H1 (cell line): ENCODE measurements around the gene OPCML. TPM values are rescaled to one million over a fixed set of nuclear protein-coding genes. Genes with fewer than 3 reads are reported as not detected.

Experiments used
- CTCF ChIA-PET: fragments of 300-600 bp; sonication (Branson Sonifier 250); formaldehyde crosslinking; loops from one replicate; lab custom pipeline; 2021; ENCODE audit not compliant: partially characterized antibody; lab: Charles Lee
- POLR2A ChIA-PET: fragments of 300-600 bp; sonication (Branson Sonifier 250); formaldehyde crosslinking; loops from one replicate; lab custom pipeline; 2021; ENCODE audit warnings: inconsistent platforms; ENCODE audit not compliant: partially characterized antibody; lab: Charles Lee
- DNase-seq, 2 experiments: peaks; one replicate each; pipeline versions ENCODE4 v3.0.0 to v3.0.0-alpha.2; 2010 to 2022; ENCODE audit warnings: low spot score in 2 of 2, low read depth in 1 of 2, mixed read lengths in 1 of 2
- FAIRE-seq: peaks from 2 replicates; lab custom pipeline; 2011; peaks lifted over from hg19 to GRCh38; lab: Jason Lieb, UNC
- H2AFZ ChIP-seq: 2 replicates; pipeline ENCODE4 v1.8.1; 2012; ENCODE audit warnings: low read length, inconsistent platforms
- H2AK5ac ChIP-seq: 2 replicates; pipeline ENCODE4 v1.6.1; 2013; ENCODE audit warnings: low read depth, low read length
- H2BK120ac ChIP-seq: replicated peaks from 2 replicates; pipeline ENCODE3; 2013; ENCODE audit warnings: low read depth, low read length, inconsistent platforms
- H2BK12ac ChIP-seq: 2 replicates; pipeline ENCODE4 v1.6.1; 2013; ENCODE audit warnings: low read depth, low read length
- H2BK15ac ChIP-seq: 2 replicates; pipeline ENCODE4 v1.6.1; 2013; ENCODE audit warnings: low read length
- H2BK20ac ChIP-seq: 2 replicates; pipeline ENCODE4 v1.6.1; 2013; ENCODE audit warnings: low read length
- H2BK5ac ChIP-seq: 2 replicates; pipeline ENCODE4 v1.6.1; 2013; ENCODE audit warnings: low read depth, low read length
- H3K14ac ChIP-seq: 2 replicates; pipeline ENCODE4 v1.6.1; 2013; ENCODE audit warnings: inconsistent platforms; ENCODE audit not compliant: insufficient read length
- H3K18ac ChIP-seq: 2 replicates; pipeline ENCODE4 v1.6.1; 2013; ENCODE audit warnings: low read length; ENCODE audit errors: extremely low read depth
- H3K23ac ChIP-seq: 2 replicates; pipeline ENCODE4 v1.6.1; 2013; ENCODE audit warnings: inconsistent platforms; ENCODE audit not compliant: insufficient read length
- H3K23me2 ChIP-seq: 2 replicates; pipeline ENCODE4 v1.6.1; 2013; ENCODE audit warnings: low read depth, low read length
- H3K27ac ChIP-seq: 2 replicates; pipeline ENCODE4 v1.6.1; 2011; ENCODE audit warnings: low read depth, low read length, inconsistent platforms
- H3K27me3 ChIP-seq, 4 experiments: replicated peaks in 1 of 4; 1 replicate in 1 of 4; 2 replicates in 3 of 4; pipeline versions ENCODE4 v1.6.1 to v1.8.1; 2011 to 2013; ENCODE audit warnings: low read length in 3 of 4, mild to moderate bottlenecking in 3 of 4, inconsistent platforms in 2 of 4, mixed read lengths in 2 of 4, moderate library complexity in 1 of 4; ENCODE audit not compliant: control insufficient read depth in 3 of 4, insufficient read depth in 3 of 4; ENCODE audit errors: extremely low read depth in 1 of 4
- H3K36me3 ChIP-seq, 4 experiments: 2 replicates each; pipeline versions ENCODE4 v1.6.1 to v1.8.1; 2011 to 2013; ENCODE audit warnings: mild to moderate bottlenecking in 4 of 4, low read length in 3 of 4, moderate library complexity in 2 of 4, control low read depth in 1 of 4, inconsistent platforms in 1 of 4; ENCODE audit not compliant: insufficient read depth in 4 of 4, control insufficient read depth in 2 of 4
- H3K4ac ChIP-seq: replicated peaks from 2 replicates; pipeline ENCODE3; 2013; ENCODE audit warnings: low read length, low read depth, mixed read lengths, inconsistent platforms; ENCODE audit not compliant: insufficient read length
- H3K4me1 ChIP-seq, 4 experiments: replicated peaks in 1 of 4; 1 replicate in 1 of 4; 2 replicates in 3 of 4; pipeline versions ENCODE4 v1.6.1 to v1.8.1; 2011 to 2013; ENCODE audit warnings: low read length in 3 of 4, inconsistent platforms in 2 of 4, mixed read lengths in 1 of 4; ENCODE audit not compliant: insufficient read depth in 4 of 4, control insufficient read depth in 3 of 4
- H3K4me2 ChIP-seq, 2 experiments: 2 replicates each; pipeline versions ENCODE4 v1.6.1 to v1.8.1; 2011 to 2013; ENCODE audit warnings: low read depth in 2 of 2, low read length in 2 of 2, control low read depth in 1 of 2, inconsistent platforms in 1 of 2, mild to moderate bottlenecking in 1 of 2; ENCODE audit not compliant: insufficient read depth in 1 of 2
- H3K4me3 ChIP-seq, 4 experiments: fragments of 200-600, 300-600 bp in 1 of 4; sonication (generic), shearing (Covaris generic), sonication (Bioruptor Twin) in 1 of 4; 2 replicates each; pipeline versions ENCODE4 v1.5.1 to v1.8.1; 2011 to 2016; ENCODE audit warnings: low read length in 4 of 4, low read depth in 3 of 4, control low read depth in 2 of 4, inconsistent platforms in 2 of 4, mild to moderate bottlenecking in 2 of 4, mixed read lengths in 1 of 4, moderate library complexity in 1 of 4; ENCODE audit not compliant: insufficient read depth in 2 of 4; ENCODE audit errors: extremely low read depth in 1 of 4
- H3K56ac ChIP-seq: replicated peaks from 2 replicates; pipeline ENCODE3; 2013; ENCODE audit warnings: low read depth, mild to moderate bottlenecking, mixed read lengths, low read length, inconsistent platforms; ENCODE audit not compliant: insufficient read length
- H3K79me1 ChIP-seq: 2 replicates; pipeline ENCODE4 v1.6.1; 2013; ENCODE audit warnings: low read depth, low read length, control low read depth
- H3K79me2 ChIP-seq, 2 experiments: 2 replicates each; pipeline versions ENCODE4 v1.6.1 to v1.8.1; 2012 to 2013; ENCODE audit warnings: low read length in 2 of 2, mild to moderate bottlenecking in 2 of 2, inconsistent platforms in 1 of 2; ENCODE audit not compliant: insufficient read depth in 2 of 2, control insufficient read depth in 1 of 2
- H3K9ac ChIP-seq, 4 experiments: replicated peaks in 1 of 4; 1 replicate in 1 of 4; 2 replicates in 3 of 4; pipeline versions ENCODE4 v1.6.1 to v1.8.1; 2011 to 2013; ENCODE audit warnings: low read depth in 3 of 4, low read length in 3 of 4, control low read depth in 2 of 4, mild to moderate bottlenecking in 2 of 4, moderate library complexity in 2 of 4, inconsistent platforms in 1 of 4; ENCODE audit errors: extremely low read depth in 1 of 4
- H3K9me3 ChIP-seq, 2 experiments: 2 replicates each; pipeline versions ENCODE4 v1.6.1 to v1.8.1; 2012 to 2013; ENCODE audit warnings: mild to moderate bottlenecking in 2 of 2, moderate library complexity in 2 of 2, control low read depth in 1 of 2, inconsistent platforms in 1 of 2, low read depth in 1 of 2, low read length in 1 of 2, mixed read lengths in 1 of 2; ENCODE audit not compliant: insufficient read depth in 2 of 2
- H4K20me1 ChIP-seq, 2 experiments: replicated peaks in 1 of 2; 2 replicates each; pipeline versions ENCODE3 to v1.8.1; 2011 to 2013; ENCODE audit warnings: inconsistent platforms in 2 of 2, low read length in 2 of 2, mild to moderate bottlenecking in 1 of 2; ENCODE audit not compliant: insufficient read depth in 2 of 2, control insufficient read depth in 1 of 2
- H4K5ac ChIP-seq: 2 replicates; pipeline ENCODE4 v1.6.1; 2013; ENCODE audit warnings: low read length, low read depth, mixed read lengths, inconsistent platforms; ENCODE audit not compliant: insufficient read length
- H4K8ac ChIP-seq: 2 replicates; pipeline ENCODE4 v1.8.0; 2013; ENCODE audit warnings: mild to moderate bottlenecking, moderate library complexity, low read length, inconsistent platforms; ENCODE audit not compliant: insufficient read depth; ENCODE audit errors: extremely low read depth
- H4K91ac ChIP-seq: replicated peaks from 2 replicates; pipeline ENCODE3; 2013; ENCODE audit warnings: low read length, mixed read lengths, inconsistent platforms; ENCODE audit not compliant: insufficient read length
- EZH2 ChIP-seq: fragments of 200-600 bp; sonication (generic); IDR thresholded peaks from 2 replicates; pipeline ENCODE4 v1.7.1; 2012; ENCODE audit warnings: low read depth, mild to moderate bottlenecking, moderate library complexity, low read length, inconsistent platforms; ENCODE audit not compliant: severe bottlenecking
- HDAC6 ChIP-seq: IDR thresholded peaks from one replicate; pipeline ENCODE4 v1.7.1; 2012; ENCODE audit warnings: low read depth, mild to moderate bottlenecking, inconsistent platforms, low read length, moderate library complexity
- NANOG ChIP-seq: IDR thresholded peaks from 2 replicates; pipeline ENCODE4 v1.6.1; 2011; ENCODE audit warnings: low read length, low read depth, mild to moderate bottlenecking, inconsistent platforms; ENCODE audit not compliant: insufficient read depth, poor library complexity, severe bottlenecking
- POLR2A ChIP-seq, 2 experiments: IDR thresholded peaks; 1 replicate in 1 of 2; 2 replicates in 1 of 2; pipeline ENCODE4 v1.6.1; 2011; ENCODE audit warnings: low read depth in 2 of 2, low read length in 2 of 2, mild to moderate bottlenecking in 2 of 2; ENCODE audit errors: control extremely low read depth in 1 of 2
- POLR2AphosphoS5 ChIP-seq: IDR thresholded peaks from 2 replicates; pipeline ENCODE4 v1.6.1; 2011; ENCODE audit warnings: low read depth, low read length
- POU5F1 ChIP-seq: IDR thresholded peaks from 2 replicates; pipeline ENCODE4 v1.6.1; 2011; ENCODE audit warnings: low read depth, mild to moderate bottlenecking, low read length, moderate library complexity
- RBBP5 ChIP-seq: IDR thresholded peaks from 2 replicates; pipeline ENCODE4 v1.7.1; 2012; ENCODE audit warnings: low read depth, mild to moderate bottlenecking, inconsistent platforms, low read length, moderate library complexity, borderline replicate concordance
- RXRA ChIP-seq: IDR thresholded peaks from 2 replicates; pipeline ENCODE4 v1.6.1; 2011; ENCODE audit warnings: low read depth, mild to moderate bottlenecking, low read length, moderate library complexity; ENCODE audit not compliant: insufficient read depth
- SP2 ChIP-seq: IDR thresholded peaks from 2 replicates; pipeline ENCODE4 v1.6.1; 2012; ENCODE audit warnings: mild to moderate bottlenecking, low read length, inconsistent platforms
- TBP ChIP-seq: IDR thresholded peaks from 2 replicates; pipeline ENCODE4 v1.6.1; 2011; ENCODE audit warnings: low read depth, low read length, improper control_type of control experiment
- TCF12 ChIP-seq: IDR thresholded peaks from 2 replicates; pipeline ENCODE4 v1.6.1; 2011; ENCODE audit warnings: low read depth, mild to moderate bottlenecking, low read length
- WGBS, 2 experiments: shearing (Covaris generic) in 1 of 2; methylation state at CpG; one replicate each; pipeline versions ENCODE4 v1.1.6 to v1.1.7; 2013 to 2015; ENCODE audit warnings: low lambda C conversion rate in 2 of 2, mixed read lengths in 2 of 2, inconsistent platforms in 1 of 2, low coverage in 1 of 2, missing lambda C conversion rate in 1 of 2; ENCODE audit not compliant: insufficient replicate concordance in 2 of 2, insufficient coverage in 1 of 2, insufficient read length in 1 of 2; ENCODE audit errors: extremely low coverage in 1 of 2, missing lambda C conversion rate in 1 of 2; 5-methylcytosine and 5-hydroxymethylcytosine counted together
- polyA plus RNA-seq, 7 experiments: library from polyadenylated mRNA; depleted of rRNA in 3 of 7; stranded (reverse) in 5 of 7; unstranded in 2 of 7; fragments of >200 nt in 5 of 7; fragments of 200-250 nt in 2 of 7; gene quantifications; 1 replicate in 5 of 7; 2 replicates in 1 of 7; 4 replicates in 1 of 7; pipeline versions ENCODE4 v1.2.1 to v1.2.3, GENCODE V29; 2011 to 2013; ENCODE audit warnings: missing spikeins in 2 of 7, mixed read lengths in 2 of 7
- total RNA-seq: library from RNA; stranded (reverse); fragmentation: NEBNext Ultra II Directional; extraction: Animal tissue kit (Norgen Biotek cat#: 25700); gene quantifications from 2 replicates; pipeline ENCODE4 v1.2.1, GENCODE V29; 2021

The OPCML gene
- total and polyA plus RNA-seq, 2 of the 8 experiments (the other 6 are each of a cell fraction or from before 2014, with no cell fraction given), result 2.3 to 3.1 TPM

- Histone ChIP-seq H3K27me3 (no peaks in the 10 kb centered on the region), H4K20me1 (no peaks in the 10 kb centered on the region), H3K18ac (no peak overlapping the region), H4K5ac (no peak overlapping the region), H2BK120ac (no peak overlapping the region), H3K79me1 (no peaks in the 10 kb centered on the region), H3K23me2 (no peaks in the 10 kb centered on the region), H2BK5ac (no peak overlapping the region), H3K4me1 (no peaks in the 10 kb centered on the region), H3K9ac (no peak overlapping the region), H3K4ac (no peak overlapping the region), H4K8ac (no peak overlapping the region), H2AFZ (no peak overlapping the region), H3K23ac (no peak overlapping the region), H3K14ac (no peak overlapping the region), H2AK5ac (no peak overlapping the region), H3K56ac (no peak overlapping the region), H2BK15ac (no peak overlapping the region), H3K36me3 (no peaks in the 10 kb centered on the region), H3K27ac (no peak overlapping the region), H3K79me2 (no peaks in the 10 kb centered on the region), H4K91ac (no peak overlapping the region), H2BK12ac (no peak overlapping the region), H2BK20ac (no peak overlapping the region), H3K4me3 (no peak overlapping the region), H3K4me2 (no peak overlapping the region), H3K9me3 (peaks cover 3 to 11% of the 10 kb centered on the region in 2 experiments; a peak in 3 of 4 replicates)
- DNase-seq (no peak), FAIRE-seq (no peak)
- ChIA-PET CTCF (no interaction called here), POLR2A (no interaction called here)
- WGBS, 2 experiments, result 94% methylated on average over 3 of the region's 3 CpGs; no CpG with 5 or more reads in 1 of the 2 experiments
- TF ChIP-seq TCF12 (no peak), SP2 (no peak), HDAC6 (no peak), RXRA (no peak), POLR2AphosphoS5 (no peak), EZH2 (no peak), TBP (no peak), RBBP5 (no peak), POLR2A (IDR thresholded peaks at IDR 0.05; ENCODE audit: control extremely low read depth in 1 of 2, low read depth in 2 of 2, low read length in 2 of 2) (no peak), POU5F1 (no peak), NANOG (no peak)
These were observed 1152.8 kb downstream of the OPCML start for GRCh38 chr11:132379540-132379939.
